ENCODE data around the gene USH2A.

The USH2A gene

GRCh38 chr1:215669806-215670491, 753.3 kb downstream of the USH2A start:
- DNase-seq = no peak

- no peak for DNase-seq
Measured at GRCh38 chr1:215667761-215668160, 755.5 kb downstream of the USH2A start.

GRCh38 chr1:215665215-215665614, 758.0 kb downstream of the USH2A start:
- no peak for DNase-seq

GRCh38 chr1:215661033-215661432, 762.2 kb downstream of the USH2A start:
- DNase-seq = no peak

- no peak for DNase-seq
Measured at GRCh38 chr1:215660259-215660658, 763.0 kb downstream of the USH2A start.

GRCh38 chr1:215657047-215657446, 766.2 kb downstream of the USH2A start:
- no peak for DNase-seq

- DNase-seq = no peak
Measured at GRCh38 chr1:215652371-215652770, 770.9 kb downstream of the USH2A start.

GRCh38 chr1:215651867-215652266, 771.4 kb downstream of the USH2A start:
- DNase-seq = no peak

GRCh38 chr1:215650446-215651149, 772.6 kb downstream of the USH2A start:
- DNase-seq = no peak

GRCh38 chr1:215648957-215649356, 774.3 kb downstream of the USH2A start:
- no peak for DNase-seq

GRCh38 chr1:215647738-215648137, 775.5 kb downstream of the USH2A start:
- DNase-seq = no peak

GRCh38 chr1:215645861-215646260, 777.4 kb downstream of the USH2A start:
- DNase-seq = no peak

- DNase-seq = no peak
Measured at GRCh38 chr1:215645182-215645581, 778.1 kb downstream of the USH2A start.

GRCh38 chr1:215643592-215644321, 779.5 kb downstream of the USH2A start:
- DNase-seq = no peak

GRCh38 chr1:215640429-215641148, 782.7 kb downstream of the USH2A start:
- DNase-seq = no peak

- no peak for DNase-seq
Measured at GRCh38 chr1:215637041-215637573, 786.1 kb downstream of the USH2A start.

GRCh38 chr1:215636258-215636965, 786.8 kb downstream of the USH2A start:
- no peak for DNase-seq

- DNase-seq = no peak
Measured at GRCh38 chr1:215635827-215636226, 787.4 kb downstream of the USH2A start.

- no peak for DNase-seq
Measured at GRCh38 chr1:215631489-215631888, 791.8 kb downstream of the USH2A start.

GRCh38 chr1:215631040-215631439, 792.2 kb downstream of the USH2A start:
- no peak for DNase-seq

- DNase-seq = no peak
Measured at GRCh38 chr1:215625949-215626348, 797.3 kb downstream of the USH2A start.

GRCh38 chr1:215623162-215623561, 800.1 kb downstream of the USH2A start:
- DNase-seq = no peak

Data from CD4-positive, alpha-beta T cell treated with Interleukin-4 for 4 hours (primary cell).